Measurements from ENCODE around the gene ELF1.
"Not testable (repeated sequence)": the region's sequence is repeated elsewhere in the genome, so short reads cannot be mapped to it uniquely, and the experiment has no call there.

The ELF1 gene

DNA sequence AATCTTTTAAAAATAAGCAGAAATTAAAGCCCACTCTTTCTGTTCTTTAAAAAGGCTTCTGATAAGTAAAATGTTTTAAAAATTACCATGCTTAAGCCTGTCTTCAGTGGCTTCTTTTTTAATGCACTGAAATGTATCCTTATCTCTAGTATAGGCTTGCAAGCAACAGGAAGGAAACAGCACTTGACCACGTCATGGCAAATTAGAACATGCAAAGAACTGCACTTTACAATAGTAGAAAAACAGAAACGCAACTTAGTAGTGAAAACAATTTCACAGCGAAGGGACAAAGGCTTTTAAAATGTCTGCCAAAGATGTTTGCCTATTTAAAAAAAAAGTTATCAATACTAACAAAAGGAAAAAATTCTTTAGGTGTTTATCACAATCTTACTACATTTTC lies 36.3 kb downstream of the ELF1 start:
- no peak for DNase-seq (ENCODE audit: low read depth)

- DNase-seq (ENCODE audit: low read depth): no peak
These were observed 37.2 kb downstream of the ELF1 start for GRCh38 chr13:40981949-40982348.

GRCh38 chr13:40981361-40981760 lies 37.8 kb downstream of the ELF1 start:
- no peak for DNase-seq (ENCODE audit: low read depth)

DNA sequence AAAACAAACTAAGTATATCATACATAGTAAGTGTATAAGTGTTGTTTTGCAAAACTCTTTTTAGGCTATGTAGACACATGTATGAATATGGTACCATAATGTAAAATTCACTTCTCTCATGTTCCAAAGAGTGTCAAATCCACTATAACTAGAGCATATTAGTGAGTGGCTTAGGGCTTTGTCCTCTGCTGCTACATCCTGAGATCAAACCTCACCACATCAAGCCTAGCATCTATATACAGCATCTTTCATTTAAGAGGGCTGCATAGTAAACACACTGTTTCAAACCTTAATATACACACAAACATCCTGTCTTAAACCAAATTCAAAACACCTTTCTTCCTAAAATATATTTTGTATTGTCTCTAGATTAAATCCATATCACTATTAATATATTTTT lies 38.7 kb downstream of the ELF1 start:
- DNase-seq (ENCODE audit: low read depth): no peak

DNA sequence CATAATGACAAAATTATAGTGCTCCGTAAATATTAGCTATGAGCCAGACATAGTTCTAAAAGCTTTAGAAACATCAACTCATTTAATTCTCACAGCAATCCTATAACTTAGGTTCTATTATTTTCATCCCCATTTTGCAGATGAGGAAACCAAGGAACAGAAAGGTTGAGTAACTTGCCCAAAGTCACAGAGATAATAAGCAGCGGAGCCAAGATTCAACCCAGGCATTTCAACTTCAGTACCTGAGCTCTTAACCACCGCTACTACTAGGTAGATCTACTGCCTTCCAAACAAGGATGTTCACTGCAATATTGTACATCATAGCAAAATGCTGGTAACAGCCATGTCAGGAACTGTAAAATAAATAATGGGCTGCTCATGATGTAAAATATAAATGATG lies 39.9 kb downstream of the ELF1 start:
- no peak for DNase-seq (ENCODE audit: low read depth)

DNA sequence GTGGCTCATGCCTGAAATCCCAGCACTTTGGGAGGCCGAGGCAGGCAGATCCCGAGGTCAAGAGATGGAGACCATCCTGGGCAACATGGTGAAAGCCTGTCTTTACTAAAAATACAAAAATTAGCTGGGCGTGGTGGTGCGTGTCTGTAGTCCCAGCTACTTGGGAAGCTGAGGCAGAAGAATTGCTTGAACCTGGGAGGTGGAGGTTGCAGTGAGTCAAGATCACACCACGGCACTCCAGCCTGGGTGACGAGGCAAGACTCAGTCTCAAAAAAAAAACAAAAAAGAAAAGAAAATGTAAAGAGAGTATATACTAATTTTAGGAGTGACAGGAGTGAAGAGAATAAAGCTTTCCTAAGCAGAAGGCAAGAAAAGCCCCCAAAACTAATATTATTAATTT lies 41.0 kb downstream of the ELF1 start:
- not testable (repeated sequence) for DNase-seq (ENCODE audit: low read depth)

DNA sequence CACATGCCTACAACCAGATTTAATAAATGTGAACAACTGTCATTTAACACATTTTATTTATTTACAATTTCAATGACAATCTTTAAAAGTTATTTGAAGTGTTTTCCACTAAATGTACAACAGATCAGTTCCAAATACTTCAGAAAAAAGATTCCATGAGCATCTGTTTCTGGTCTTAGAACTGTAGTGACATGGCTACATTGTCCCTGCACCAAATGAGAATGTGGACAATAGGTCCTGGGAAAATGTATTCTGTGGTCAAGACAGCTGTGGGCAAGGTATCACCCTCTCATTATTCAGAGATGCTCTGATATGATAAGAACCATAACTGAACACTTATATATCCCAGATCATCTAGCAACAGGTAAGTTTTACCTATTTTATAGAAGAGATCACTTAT lies 43.7 kb downstream of the ELF1 start:
- DNase-seq (ENCODE audit: low read depth): no peak

- DNase-seq (ENCODE audit: low read depth): peak; percentile 45
These were observed 44.4 kb downstream of the ELF1 start for GRCh38 chr13:40974460-40975407.

GRCh38 chr13:40973409-40973808 lies 45.7 kb downstream of the ELF1 start:
- DNase-seq (ENCODE audit: low read depth): no peak

DNA sequence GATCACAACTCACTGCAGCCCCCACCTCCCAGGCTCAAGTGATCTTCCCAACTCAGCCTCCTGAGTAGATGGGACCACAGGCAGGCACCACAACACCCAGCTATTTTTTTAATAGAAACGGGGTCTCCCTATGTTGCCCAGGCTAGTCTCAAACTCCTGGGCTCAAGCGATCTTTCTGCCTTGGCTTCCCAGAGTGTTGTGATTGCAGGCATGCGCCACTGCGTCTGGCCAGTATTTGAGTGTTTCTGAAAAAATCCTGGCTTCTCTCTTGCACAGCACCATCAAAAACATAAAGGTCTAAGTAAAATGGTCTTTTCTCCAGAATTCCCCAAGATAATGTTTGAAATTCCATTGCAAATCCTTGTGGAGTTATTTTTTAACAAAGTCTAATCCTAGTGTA lies 47.8 kb downstream of the ELF1 start:
- DNase-seq (ENCODE audit: low read depth): no peak

GRCh38 chr13:40970803-40971202 lies 48.3 kb downstream of the ELF1 start:
- no peak for DNase-seq (ENCODE audit: low read depth)

DNA sequence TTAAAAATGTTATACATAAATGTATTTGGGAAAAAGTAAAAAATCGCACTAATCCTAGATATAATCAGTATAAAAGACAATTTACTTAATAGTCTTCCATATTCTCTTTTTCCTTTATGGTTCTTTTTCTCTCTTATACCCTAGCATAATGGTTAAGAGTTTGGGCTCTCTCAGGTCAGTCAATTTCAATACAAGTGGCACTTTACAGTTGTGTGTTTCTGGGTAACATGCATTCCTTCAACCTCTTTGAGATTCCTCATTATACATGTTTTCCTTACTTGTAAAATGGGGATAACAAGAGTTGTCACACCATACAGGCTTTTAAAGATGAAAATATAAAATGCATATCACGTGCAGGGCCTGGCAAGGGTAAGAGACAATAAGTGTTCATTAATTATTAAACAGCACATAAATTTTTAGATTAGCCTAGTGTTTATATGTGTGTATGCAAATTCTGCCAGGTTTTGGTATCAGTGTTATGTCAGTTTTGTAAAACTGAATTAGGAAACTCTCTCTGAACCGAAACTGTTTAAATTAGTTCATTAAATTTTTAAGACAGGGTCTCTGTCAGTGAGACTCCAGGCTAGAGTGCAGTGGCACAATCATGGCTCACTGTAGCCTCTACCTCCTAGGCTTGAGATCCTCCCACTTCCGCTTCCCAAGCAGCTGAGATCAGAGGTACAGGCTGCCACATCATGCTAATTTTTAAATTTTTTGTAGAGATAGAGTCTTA lies 49.8 kb downstream of the ELF1 start:
- no peak for DNase-seq (ENCODE audit: low read depth)

DNA sequence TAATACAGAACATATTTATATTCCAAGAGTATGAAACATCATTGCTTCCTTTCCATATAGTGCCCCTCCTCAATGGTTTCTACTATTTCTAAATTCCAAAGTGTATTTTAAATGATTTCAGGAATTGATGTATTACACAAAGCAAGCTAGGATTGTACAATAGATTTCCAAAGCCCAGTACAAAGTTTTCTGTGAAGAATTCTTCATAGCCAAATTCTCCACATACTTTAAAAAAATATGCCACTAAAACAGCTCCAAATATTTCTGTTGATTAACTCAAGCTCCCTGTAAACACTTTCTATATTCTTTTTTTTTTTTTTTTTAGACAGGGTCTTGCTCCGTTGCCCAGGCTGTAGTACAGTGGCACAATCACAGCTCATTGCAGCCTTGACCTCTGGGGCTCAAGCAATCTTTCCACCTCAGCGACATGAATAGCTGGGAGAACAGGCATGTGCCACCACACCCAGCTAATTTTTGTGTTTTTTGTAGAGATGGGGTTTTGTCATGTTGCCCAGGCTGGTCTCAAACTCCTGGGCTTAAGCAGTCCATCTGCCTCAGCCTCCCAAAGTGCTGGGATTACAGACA lies 50.6 kb downstream of the ELF1 start:
- DNase-seq (ENCODE audit: low read depth): peak; percentile 53

DNA sequence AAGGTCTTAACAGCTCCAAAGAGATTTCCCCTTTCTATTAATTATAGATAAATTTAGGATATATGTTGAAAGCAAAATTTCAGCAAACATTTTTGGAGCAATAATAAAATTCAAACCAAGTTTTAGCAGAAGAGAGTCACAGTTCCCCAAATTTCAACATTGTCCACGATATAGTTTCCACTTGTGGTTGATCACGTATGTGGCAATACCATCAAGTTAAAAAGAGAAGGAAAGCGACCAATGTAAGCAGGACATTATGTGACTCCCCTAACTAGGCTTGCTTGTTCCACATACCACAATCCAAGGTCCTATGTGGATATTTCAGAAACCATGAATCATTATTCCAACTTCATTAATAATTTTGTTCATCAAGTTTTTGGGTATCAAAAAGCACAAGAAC lies 52.8 kb downstream of the ELF1 start:
- no peak for DNase-seq (ENCODE audit: low read depth)

DNA sequence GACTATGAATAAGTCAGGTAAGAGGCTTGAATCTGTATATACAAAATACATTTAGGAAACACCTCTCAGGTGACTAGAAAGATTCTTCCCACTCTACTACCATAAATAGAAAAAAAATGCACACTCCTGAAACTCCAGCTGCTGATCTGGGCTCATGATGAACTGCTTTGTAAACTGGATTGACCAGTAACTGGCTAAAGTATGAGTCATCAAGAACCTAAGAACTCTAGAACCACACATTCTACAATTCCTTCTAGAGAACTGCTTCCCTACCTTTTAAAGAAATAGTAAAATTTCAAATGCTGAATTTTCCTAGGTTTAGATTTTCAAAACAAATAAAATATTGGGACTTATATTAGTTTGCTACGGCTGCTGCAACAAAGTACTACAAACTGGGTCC lies 55.2 kb downstream of the ELF1 start:
- DNase-seq (ENCODE audit: low read depth): peak; percentile 9

DNA sequence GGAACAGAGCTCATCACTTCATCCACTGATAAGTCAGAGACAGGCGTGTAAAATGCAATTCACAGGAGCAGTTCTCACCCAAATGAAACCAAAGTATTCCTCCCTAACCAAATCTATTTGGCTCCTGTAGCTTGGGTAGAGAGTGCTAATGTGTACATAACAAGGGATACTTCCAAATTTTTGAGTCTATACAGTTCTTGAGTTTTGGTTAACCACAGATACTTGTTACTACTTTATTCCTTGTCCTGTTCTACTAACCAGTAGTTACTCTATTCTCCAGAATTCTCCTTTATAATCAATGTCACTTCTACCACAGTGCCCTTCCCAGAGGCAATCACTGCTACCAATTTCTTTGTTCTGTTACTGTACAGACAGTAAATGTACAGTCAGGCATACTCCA lies 57.3 kb downstream of the ELF1 start:
- DNase-seq (ENCODE audit: low read depth): no peak

DNA sequence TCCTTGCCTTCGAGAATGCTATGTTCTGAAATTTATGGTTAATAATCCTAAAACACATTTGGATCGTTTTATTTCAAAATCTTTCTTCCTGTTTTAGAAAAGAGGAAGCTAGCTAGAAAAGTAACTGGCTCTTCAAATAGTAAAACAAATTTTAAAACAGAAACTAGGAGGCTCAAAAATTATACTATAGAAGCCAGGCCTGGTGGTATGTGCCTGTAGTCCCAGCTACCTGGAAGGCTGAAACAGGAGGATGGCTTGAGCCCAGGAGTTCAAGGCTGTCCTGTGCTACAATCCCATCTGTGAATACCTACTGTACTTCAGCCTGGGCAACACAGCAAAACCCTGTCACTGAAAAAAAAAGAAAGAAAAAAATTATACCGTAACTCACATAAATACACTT lies 57.9 kb downstream of the ELF1 start:
- DNase-seq (ENCODE audit: low read depth): no peak

DNA sequence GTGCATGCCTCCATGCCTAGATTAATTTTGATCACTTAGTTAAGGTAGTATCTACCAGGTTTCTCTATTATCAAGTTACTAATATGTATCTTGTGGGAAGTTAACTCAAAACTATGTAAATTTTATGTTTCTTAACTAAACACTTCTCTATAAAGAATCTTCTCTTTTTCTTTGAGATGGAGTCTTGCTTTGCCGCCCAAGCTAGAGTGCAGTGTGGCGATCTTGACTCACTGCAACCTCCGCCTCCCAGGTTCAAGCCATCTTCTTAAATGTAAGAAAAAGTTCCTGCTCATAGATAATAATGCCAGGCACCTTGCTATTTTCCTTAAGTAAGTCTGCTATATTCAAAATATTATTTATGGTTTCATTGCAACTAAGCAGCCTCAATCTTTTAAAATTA lies 58.4 kb downstream of the ELF1 start:
- no peak for DNase-seq (ENCODE audit: low read depth)

DNA sequence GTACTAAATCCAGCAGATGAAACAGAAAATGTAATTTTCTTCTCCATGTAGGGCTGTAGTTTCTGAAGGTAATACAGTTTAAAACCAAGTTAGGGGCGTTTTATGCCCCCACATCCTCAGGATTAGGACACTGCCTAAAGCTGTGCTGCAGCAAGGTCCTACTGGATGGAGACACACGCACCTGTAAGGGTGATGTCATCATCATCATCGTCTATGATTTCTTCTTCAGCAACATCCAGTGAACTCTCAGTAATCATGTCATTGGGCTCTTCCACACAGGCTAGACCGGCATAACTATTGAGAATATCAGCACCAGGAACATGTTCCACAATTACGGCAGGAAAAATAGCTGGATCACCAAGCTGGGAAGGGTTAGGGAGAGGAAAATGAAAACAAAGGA lies 60.5 kb downstream of the ELF1 start:
- no peak for DNase-seq (ENCODE audit: low read depth)

- no peak for DNase-seq (ENCODE audit: low read depth)
These were observed 72.6 kb downstream of the ELF1 start for GRCh38 chr13:40946485-40946884.

GRCh38 chr13:40943073-40943472 lies 76.0 kb downstream of the ELF1 start:
- DNase-seq (ENCODE audit: low read depth): no peak

DNA sequence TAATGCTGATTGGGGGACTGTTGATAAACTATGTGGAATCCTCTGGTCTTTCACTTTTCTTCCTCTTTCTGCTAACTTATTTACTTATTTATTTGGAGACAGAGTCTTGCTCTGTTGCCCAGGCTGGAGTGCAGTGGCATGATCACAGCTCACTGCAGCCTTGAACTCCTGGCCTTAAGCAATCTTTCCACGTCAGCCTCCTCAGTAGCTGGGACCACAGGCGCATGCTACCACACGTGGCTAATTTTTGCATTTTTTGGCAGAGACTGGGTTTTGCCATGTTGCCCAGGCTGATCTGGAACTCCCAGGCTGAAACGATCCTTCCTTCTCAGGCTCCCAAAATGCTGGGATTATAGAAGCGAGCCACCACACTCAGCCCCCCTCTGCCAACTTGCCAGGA lies 77.5 kb downstream of the ELF1 start:
- DNase-seq (ENCODE audit: low read depth): no peak

GRCh38 chr13:40940841-40941240 lies 78.3 kb downstream of the ELF1 start:
- DNase-seq (ENCODE audit: low read depth): no peak

Data from fibroblast of gingiva (primary cell).